Measurements from ENCODE around the gene CDH4.

Gene CDH4

GRCh38 chr20:61816606-61817460 lies 564.8 kb downstream of the CDH4 start:
- in situ Hi-C loops (cut with HindIII; ENCODE audit: low sequenced_read_pairs), result no loop called here

DNA sequence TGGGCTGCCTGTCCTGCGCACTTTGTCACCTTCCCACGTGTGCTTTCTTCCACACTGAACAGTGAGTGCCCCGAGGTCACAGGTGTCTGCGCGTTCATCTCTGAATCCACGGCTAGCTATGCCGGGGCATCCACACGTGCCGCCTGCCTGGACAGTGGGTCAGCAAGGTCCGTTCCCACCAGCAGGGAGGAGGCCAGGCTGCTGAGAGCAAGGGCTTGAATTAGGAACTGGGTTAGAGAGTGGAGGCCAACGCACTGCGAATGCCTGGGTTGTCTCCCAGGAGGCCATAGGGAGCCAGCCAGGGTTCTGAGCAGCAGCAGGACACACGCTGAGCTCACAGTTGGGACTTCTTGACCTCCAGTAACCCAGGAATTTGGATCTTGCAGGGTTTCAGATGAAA lies 565.5 kb downstream of the CDH4 start:
- in situ Hi-C loops (cut with HindIII; ENCODE audit: low sequenced_read_pairs), result no loop called here

- in situ Hi-C loops (cut with HindIII; ENCODE audit: low sequenced_read_pairs), result no loop called here
Measured at GRCh38 chr20:61818746-61819573, 566.9 kb downstream of the CDH4 start.

- in situ Hi-C loops (cut with HindIII; ENCODE audit: low sequenced_read_pairs), result no loop called here
Measured at GRCh38 chr20:61819574-61819846, 567.4 kb downstream of the CDH4 start.

DNA sequence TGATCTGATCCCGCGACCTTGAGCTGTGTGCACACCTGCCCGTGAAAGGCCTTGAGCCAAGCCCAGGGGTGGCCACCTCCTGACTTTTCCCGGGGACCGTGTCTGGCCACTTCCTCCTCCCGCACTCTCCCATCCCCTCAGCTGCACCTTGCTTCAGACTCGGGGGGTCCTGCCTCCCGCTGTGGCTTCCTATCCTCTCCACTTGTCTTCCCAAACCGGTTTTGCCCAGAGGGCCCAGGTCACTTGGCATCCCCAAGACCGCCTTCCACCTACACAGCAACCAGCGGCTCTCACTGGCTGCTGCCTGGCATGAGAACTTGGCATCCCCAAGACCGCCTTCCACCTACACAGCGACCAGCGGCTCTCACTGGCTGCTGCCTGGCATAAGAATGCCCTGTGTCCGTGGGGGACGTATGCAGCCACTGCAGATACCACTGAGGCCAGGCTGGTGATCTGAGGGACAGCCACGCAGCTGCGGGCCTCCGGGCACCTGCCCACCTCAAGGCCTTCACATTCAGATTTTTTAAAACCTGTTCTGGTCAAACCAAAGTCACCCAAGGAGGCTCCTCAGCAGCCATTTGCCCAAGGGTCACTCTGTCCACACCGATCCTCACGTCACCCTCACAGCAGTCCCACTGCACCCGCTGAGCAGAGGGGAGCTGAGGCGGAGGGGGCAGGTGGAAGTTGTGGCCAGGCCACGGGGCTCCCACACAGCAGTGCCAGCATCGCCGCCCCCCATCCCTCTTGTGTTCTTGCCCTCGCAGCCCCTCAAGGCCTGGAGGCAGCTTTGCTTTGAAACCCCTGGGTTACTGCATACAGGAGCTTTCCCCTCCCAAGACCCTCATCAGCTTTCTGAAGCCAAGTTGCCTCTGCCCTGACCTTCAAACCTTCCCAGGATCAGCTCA lies 568.1 kb downstream of the CDH4 start:
- in situ Hi-C loops (cut with HindIII; ENCODE audit: low sequenced_read_pairs), result no loop called here

GRCh38 chr20:61821735-61822134 lies 569.7 kb downstream of the CDH4 start:
- in situ Hi-C loops (cut with HindIII; ENCODE audit: low sequenced_read_pairs), result no loop called here

DNA sequence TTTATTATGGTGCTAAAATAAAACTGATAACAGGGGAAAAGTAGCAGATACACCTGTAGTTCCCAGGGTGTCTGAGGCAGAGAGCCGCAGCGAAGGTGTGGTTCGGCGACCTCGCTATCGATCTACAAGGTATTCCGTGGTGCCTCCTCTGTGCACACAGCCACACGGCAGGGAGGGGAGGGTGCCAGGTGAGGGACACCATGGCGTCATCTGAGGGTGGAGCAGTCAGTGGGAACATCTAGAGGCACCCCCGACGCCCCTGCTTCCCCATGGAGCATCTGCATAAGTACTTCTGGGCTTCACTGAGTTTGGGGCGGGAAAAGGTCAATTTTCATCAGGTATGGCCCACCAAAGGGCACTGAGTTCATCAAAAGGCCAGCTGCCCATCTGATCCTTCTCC lies 570.3 kb downstream of the CDH4 start:
- in situ Hi-C loops (cut with HindIII; ENCODE audit: low sequenced_read_pairs), result no loop called here

- in situ Hi-C loops (cut with HindIII; ENCODE audit: low sequenced_read_pairs), result no loop called here
Measured at GRCh38 chr20:61823242-61823641, 571.2 kb downstream of the CDH4 start.

GRCh38 chr20:61828891-61829290 lies 576.8 kb downstream of the CDH4 start:
- in situ Hi-C loops (cut with HindIII; ENCODE audit: low sequenced_read_pairs), result no loop called here

GRCh38 chr20:61829526-61829925 lies 577.5 kb downstream of the CDH4 start:
- in situ Hi-C loops (cut with HindIII; ENCODE audit: low sequenced_read_pairs), result no loop called here

- in situ Hi-C loops (cut with HindIII; ENCODE audit: low sequenced_read_pairs), result no loop called here
Measured at GRCh38 chr20:61830241-61830930, 578.3 kb downstream of the CDH4 start.

DNA sequence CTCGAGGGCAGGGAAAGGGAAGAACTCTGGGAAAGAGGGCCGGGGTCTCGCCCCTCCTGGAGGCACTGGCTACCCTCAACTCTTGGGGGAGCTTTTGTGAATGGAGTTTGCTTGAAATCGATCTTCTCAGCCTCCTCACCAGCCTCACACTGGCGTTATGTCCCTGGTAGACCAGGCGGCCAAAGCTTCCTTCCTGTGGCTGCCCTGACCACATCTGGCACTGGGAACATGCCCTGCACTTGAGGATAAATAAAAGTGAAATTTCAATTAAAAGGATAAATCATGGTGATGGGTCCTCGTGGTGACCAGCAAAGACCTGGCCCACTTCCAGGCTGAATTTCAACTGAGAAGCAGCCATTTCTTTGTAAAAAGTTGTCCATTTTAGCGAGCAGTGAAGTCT lies 578.9 kb downstream of the CDH4 start:
- in situ Hi-C loops (cut with HindIII; ENCODE audit: low sequenced_read_pairs), result no loop called here

DNA sequence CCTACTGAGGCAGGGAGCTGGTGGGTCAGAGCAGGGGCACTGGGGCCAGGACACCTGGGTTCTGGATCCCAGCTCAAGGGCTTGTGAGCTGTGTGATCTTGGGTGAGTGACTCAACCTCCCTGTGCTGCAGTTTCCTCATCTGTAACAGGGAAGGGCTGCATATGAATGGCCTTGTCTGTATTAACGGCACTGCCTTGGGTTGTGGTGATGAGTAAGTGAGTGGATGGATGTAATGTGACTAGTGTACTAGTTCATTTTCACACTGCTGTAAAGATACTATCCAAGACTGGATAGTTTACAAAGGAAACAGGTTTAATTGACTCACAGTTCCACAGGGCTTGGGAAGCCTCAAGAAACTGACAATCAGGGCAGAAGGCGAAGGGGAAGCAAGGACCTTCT lies 580.1 kb downstream of the CDH4 start:
- in situ Hi-C loops (cut with HindIII; ENCODE audit: low sequenced_read_pairs), result no loop called here

DNA sequence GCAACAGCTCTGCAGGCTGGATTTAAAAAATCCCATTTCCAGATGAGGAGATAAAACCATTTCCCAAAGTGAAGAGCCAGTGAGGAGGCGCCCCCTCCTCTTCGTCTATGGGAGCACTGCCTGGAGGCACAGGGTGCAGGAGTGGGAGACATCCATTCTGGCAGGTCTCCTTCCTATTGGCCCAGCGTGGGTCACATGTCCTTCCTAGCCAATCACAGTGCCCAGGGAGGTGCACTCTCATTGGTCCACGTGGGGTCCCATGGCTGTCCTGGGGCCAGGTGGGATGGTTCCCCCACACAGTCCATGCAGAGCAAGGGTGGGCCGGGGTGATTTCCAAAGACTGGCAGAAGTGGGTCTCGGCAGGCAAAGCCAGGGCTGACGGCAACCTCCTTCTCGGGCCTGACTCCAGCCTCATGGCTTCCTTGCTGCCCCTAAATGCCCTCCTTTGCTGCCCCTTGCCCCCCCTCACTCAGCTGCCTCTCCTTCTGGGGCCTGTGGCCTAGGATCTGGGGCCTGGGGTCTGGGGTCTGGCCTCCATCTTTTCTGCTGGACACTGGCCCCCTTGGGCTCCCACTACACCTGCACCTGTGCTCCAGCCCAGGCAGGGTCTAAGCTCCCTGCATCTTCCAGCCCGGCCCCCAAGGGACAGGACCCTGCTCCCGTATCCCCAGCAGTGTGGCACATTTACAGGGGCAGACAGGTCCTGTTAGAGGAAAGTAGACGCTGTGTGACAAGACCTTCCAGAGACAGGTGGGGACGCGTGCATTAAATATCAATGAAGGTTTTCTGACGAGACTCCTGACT lies 581.9 kb downstream of the CDH4 start:
- in situ Hi-C loops (cut with HindIII; ENCODE audit: low sequenced_read_pairs), result no loop called here

- in situ Hi-C loops (cut with HindIII; ENCODE audit: low sequenced_read_pairs), result no loop called here
Measured at GRCh38 chr20:61835301-61835700, 583.2 kb downstream of the CDH4 start.

DNA sequence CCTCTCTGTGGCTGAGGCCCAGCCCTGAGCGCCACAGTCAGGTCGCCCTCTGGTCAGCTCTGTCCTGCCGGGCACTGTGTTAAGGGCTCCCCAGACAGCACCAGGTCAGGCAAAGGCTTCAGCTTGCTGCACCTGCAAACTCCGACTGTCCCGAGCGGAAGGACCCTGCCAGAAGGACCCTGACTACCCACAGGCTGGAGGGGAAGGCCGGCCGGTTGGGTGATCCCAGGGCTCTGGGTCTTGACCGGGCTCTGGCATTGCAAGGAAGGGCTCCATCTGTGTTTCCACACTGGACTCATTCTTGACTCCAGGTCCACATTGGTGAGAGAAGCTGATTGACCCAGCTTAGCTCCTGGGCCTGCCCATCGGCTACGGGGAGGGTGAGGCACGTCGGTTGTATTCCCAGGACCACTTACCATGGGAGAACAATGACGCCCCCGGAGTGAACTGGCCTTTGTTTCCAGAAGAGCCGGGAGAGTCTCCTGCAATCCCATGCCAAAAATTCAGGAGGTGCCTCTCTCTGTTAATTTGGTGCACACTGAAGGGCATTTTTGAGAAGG lies 583.8 kb downstream of the CDH4 start:
- in situ Hi-C loops (cut with HindIII; ENCODE audit: low sequenced_read_pairs), result no loop called here

- in situ Hi-C loops (cut with HindIII; ENCODE audit: low sequenced_read_pairs), result no loop called here
Measured at GRCh38 chr20:61837200-61837599, 585.1 kb downstream of the CDH4 start.

DNA sequence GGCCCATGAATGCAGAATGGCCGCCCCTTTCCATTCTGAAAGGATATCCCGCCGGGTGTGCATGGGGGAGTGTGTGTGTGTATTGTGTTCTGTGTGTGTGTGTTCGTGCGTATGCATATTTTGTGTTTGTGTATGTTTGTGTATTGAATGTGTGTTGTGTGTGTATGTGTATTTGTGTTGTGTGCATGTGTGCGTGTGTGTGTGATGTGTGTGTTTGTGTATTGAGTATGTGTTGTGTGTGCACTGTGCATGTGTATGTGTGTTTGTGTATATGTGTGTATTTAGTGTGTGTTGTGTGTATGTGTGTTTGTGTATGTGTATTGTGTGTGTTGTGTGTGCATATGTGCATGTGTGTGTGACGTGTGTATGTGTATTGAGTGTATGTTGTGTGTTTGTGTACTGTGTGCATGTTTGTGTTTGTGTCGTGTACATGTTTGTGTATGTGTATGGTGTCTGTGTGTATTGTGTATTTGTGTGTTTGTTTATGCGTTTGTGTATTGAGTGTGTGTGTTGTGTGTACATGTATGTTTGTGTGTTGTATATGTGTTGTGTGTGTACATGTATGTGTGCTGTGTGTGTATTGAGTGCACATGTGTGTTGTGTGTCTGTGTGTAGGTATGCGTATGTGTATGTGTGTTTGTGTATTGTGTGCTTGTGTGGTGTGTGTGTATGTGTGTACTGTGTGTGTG lies 587.3 kb downstream of the CDH4 start:
- in situ Hi-C loops (cut with HindIII; ENCODE audit: low sequenced_read_pairs), result no loop called here
